NB4 (cell line): ENCODE measurements around the gene SRGAP1.

ENCODE experiments used
- DNase-seq: peaks from one replicate; pipeline ENCODE4 v3.0.0; 2010; ENCODE audit warnings: low read depth
- H3K4me3 ChIP-seq: one replicate; pipeline ENCODE4 v1.5.1; 2011; ENCODE audit warnings: mild to moderate bottlenecking, low read depth, low read length, moderate library complexity
- CTCF ChIP-seq: IDR thresholded peaks from one replicate; pipeline ENCODE4 v1.5.1; 2012; ENCODE audit warnings: low read depth, low read length
- MYC ChIP-seq: IDR thresholded peaks from 2 replicates; pipeline ENCODE4 v1.6.1; 2011; ENCODE audit warnings: low read depth, low read length
- POLR2A ChIP-seq: IDR thresholded peaks from 2 replicates; pipeline ENCODE4 v1.6.1; 2011; ENCODE audit warnings: mild to moderate bottlenecking; ENCODE audit not compliant: insufficient read length; ENCODE audit errors: extremely low read depth
- TF ChIP-seq, protein P1 (sequence below): IDR thresholded peaks from 2 replicates; pipeline ENCODE4 v1.6.1; 2011; ENCODE audit warnings: low read depth, low read length

The SRGAP1 gene

DNA sequence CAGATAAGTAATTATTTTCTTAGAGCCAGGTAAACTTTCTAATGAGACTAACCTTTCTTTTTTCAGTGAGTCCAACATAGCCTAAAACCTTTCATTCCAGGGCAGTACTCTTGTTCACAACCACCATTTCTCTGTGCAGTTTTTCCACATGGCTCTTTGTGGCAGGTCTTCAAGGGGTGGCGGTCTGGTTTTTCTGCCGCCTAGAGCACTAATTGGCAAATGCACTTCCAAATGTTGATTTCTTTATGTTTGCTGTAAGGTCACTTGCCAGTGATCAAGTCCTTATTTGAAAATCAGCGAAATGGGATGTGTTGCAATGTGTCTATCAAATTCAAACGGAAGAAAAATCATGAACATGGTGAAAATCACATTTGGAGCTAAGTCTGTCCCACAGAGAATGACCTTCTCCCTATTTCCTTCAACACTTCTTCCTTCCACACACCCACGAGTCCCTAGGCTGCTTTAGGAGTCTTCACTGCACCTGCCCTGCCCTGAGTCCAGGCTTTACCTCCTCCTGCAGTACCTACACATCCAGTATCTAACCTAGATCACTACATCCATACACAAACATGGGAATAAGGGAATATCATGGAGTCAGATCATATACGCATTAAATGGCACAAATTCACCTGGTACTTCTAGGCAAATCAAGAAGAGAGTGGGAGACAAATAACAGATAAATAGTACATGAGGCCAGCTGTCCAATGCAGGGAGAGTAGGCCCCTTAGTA is 1.9 kb downstream of the SRGAP1 start:
- no peak overlapping the region for H3K4me3 ChIP-seq
- DNase-seq = no peak
- TF ChIP-seq MYC (no peak), POLR2A (no peak), CTCF (no peak)
- TF ChIP-seq, protein P1, sequence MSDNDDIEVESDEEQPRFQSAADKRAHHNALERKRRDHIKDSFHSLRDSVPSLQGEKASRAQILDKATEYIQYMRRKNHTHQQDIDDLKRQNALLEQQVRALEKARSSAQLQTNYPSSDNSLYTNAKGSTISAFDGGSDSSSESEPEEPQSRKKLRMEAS = no peak

DNA sequence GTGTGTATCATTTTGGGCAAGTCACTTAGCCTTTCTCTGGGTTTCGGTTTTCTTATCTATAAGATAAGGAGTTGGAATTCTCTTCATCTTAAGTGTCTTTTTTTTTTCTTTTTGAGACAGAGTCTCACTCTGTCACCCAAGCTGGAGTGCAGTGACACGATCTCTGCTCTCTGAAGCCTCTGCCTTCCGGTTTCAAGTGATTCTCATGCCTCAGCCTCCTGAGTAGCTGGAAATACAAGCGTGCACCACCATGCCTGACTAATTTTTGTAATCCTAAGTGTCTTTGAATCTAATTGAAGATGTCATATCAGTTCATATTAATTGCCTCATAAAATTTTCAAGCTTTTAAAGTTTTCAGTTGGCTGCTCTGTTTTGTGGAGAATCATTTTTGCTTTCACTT is 4.0 kb downstream of the SRGAP1 start:
- TF ChIP-seq, protein P1 = no peak
- no peak for TF ChIP-seq POLR2A
- no peak for TF ChIP-seq MYC
- TF ChIP-seq CTCF = no peak
- DNase-seq = no peak
- no peak overlapping the region for H3K4me3 ChIP-seq

DNA sequence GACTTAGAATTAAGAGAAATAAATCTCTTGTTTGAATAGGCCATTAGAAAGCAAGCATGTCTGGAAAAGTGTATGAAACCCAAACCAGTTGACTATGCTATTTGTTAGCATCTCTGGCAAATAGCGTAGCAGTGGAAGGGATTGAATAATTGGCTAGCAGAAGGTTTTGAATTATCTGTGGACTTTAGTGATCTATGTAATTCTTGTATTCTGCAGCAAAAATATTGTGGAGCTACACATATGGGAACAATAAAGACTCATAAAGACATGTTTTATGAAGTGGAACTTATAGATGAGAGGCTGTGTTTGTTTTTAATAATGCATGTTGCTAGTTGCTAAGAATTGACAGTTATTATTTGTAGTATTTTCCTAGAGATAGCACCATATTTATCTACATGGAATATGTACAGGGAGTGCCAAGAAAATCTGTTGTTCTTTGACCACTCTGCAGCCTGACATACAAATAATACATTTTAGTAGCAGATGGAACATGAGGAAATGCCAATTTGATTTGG is 4.7 kb downstream of the SRGAP1 start:
- no peak for TF ChIP-seq CTCF
- TF ChIP-seq POLR2A = no peak
- TF ChIP-seq, protein P1 = no peak
- no peak for TF ChIP-seq MYC
- DNase-seq = no peak
- no peak overlapping the region for H3K4me3 ChIP-seq

- no peak overlapping the region for H3K4me3 ChIP-seq
- TF ChIP-seq CTCF (no peak), MYC (no peak), POLR2A (no peak)
- TF ChIP-seq, protein P1 = no peak
- DNase-seq = no peak
Observed at GRCh38 chr12:63849641-63850040, 5.1 kb downstream of the SRGAP1 start.

DNA sequence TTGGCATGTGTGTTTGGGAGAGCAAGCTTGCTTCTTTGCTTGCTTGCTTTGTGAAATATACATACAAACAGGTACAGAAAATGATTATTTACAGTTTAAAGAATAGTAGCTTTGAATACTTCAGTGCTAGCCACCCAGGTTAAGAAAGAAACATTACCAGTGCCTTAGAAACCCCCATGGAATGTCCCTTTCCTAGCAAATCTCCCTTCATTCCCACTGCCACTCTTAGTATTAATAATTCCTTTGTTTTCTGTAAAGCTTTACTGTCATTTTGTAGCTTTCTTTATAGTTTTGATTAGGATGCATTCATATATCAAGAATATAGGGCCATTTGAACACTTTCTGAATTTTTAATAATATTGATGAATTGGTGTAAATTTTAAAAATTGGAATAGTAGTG is 9.5 kb downstream of the SRGAP1 start:
- DNase-seq = no peak
- no peak overlapping the region for H3K4me3 ChIP-seq
- TF ChIP-seq POLR2A (no peak), MYC (no peak), CTCF (no peak)
- TF ChIP-seq, protein P1 = no peak
